Sigmoid colon (tissue), 4 donors: ENCODE data around the gene GOSR1.

Experiments
- CTCF ChIP-seq, 4 experiments: fragments of 450-650 bp in 3 of 4; fragments of 200-600 bp in 1 of 4; IDR thresholded peaks; one replicate each; pipeline ENCODE4 v1.5.1; 2016 to 2019; ENCODE audit warnings: antibody characterized with exemption in 4 of 4, mild to moderate bottlenecking in 3 of 4, moderate library complexity in 2 of 4
- POLR2A ChIP-seq, 2 donors: fragments of 450-650 bp; IDR thresholded peaks; one replicate each; pipeline ENCODE4 v1.6.1; 2016; ENCODE audit warnings: antibody characterized with exemption in 2 of 2, mild to moderate bottlenecking in 2 of 2, moderate library complexity in 2 of 2
- POLR2AphosphoS5 ChIP-seq, 4 donors: sonication (generic); formaldehyde crosslinking; IDR thresholded peaks; one replicate each; pipeline ENCODE4 v1.6.1; 2017; ENCODE audit warnings: antibody characterized with exemption in 4 of 4

GRCh38 chr17:30543456-30543855 is 66.2 kb downstream of the GOSR1 start:
- TF ChIP-seq CTCF (IDR thresholded peaks at IDR 0.05) = no peak
- TF ChIP-seq POLR2AphosphoS5 (IDR thresholded peaks at IDR 0.05) = no peak
- TF ChIP-seq POLR2A (IDR thresholded peaks at IDR 0.05) = no peak
